Immature natural killer cell (primary cell): ENCODE data around the gene CCDC8. TPM values are rescaled to one million over a fixed set of nuclear protein-coding genes. Genes with fewer than 3 reads are reported as not detected.

Experiments
- DNase-seq, 3 donors: peaks; one replicate each; pipeline ENCODE4 v3.0.0; 2022; ENCODE audit warnings: mixed read lengths in 1 of 3
- H3K27ac Mint-ChIP-seq, 6 donors: one replicate each; pipeline ENCODE4 v1.8.0; 2020; ENCODE audit warnings: mixed read lengths in 6 of 6, mild to moderate bottlenecking in 5 of 6, inconsistent platforms in 4 of 6, moderate library complexity in 3 of 6
- H3K27me3 Mint-ChIP-seq, 3 donors: one replicate each; pipeline ENCODE4 v1.8.0; 2020 to 2021; ENCODE audit warnings: low read depth in 3 of 3, mild to moderate bottlenecking in 3 of 3, mixed read lengths in 3 of 3, moderate library complexity in 3 of 3, inconsistent platforms in 1 of 3
- H3K36me3 Mint-ChIP-seq, 3 donors: one replicate each; pipeline ENCODE4 v1.8.0; 2020; ENCODE audit warnings: mixed read lengths in 3 of 3, inconsistent platforms in 2 of 3, mild to moderate bottlenecking in 2 of 3
- H3K4me1 Mint-ChIP-seq, 2 donors: one replicate each; pipeline ENCODE4 v1.8.0; 2020; ENCODE audit warnings: inconsistent platforms in 2 of 2, mild to moderate bottlenecking in 2 of 2, mixed read lengths in 2 of 2, moderate library complexity in 1 of 2
- H3K4me3 Mint-ChIP-seq, 5 donors: one replicate each; pipeline ENCODE4 v1.8.0; 2020; ENCODE audit warnings: mild to moderate bottlenecking in 5 of 5, mixed read lengths in 5 of 5, inconsistent platforms in 3 of 5, moderate library complexity in 3 of 5
- H3K9me3 Mint-ChIP-seq, 6 donors: one replicate each; pipeline ENCODE4 v1.8.0; 2020; ENCODE audit warnings: mild to moderate bottlenecking in 6 of 6, mixed read lengths in 6 of 6, inconsistent platforms in 4 of 6, moderate library complexity in 3 of 6
- polyA plus RNA-seq, 3 donors: library from polyadenylated mRNA; unstranded; fragments of 300-500 nt; fragmentation: Illumina TruSeq; gene quantifications; one replicate each; pipeline ENCODE4 v1.2.3, GENCODE V29; 2021

CCDC8 gene
- polyA plus RNA-seq, 3 donors from 2014 or later: not detected

- Mint-ChIP-seq H3K36me3 (peaks cover 8 to 11% (median 10%) of the 10 kb centered on the region in 3 donors), H3K4me3 (peak overlapping the region in 1 of 5 donors; percentile 35), H3K27ac (no peak overlapping the region), H3K9me3 (no peaks in the 10 kb centered on the region), H3K27me3 (peaks cover 0 to 2% (median 2%) of the 10 kb centered on the region in 3 donors), H3K4me1 (peaks cover 37 to 81% of the 10 kb centered on the region in 2 donors)
- no peak for DNase-seq
Measured at GRCh38 chr19:46364359-46364758, 49.0 kb downstream of the CCDC8 start.

- Mint-ChIP-seq H3K9me3 (no peaks in the 10 kb centered on the region), H3K27me3 (peaks cover 0 to 2% (median 2%) of the 10 kb centered on the region in 3 donors), H3K27ac (peak overlapping the region; percentile 37 to 93 (median 77)), H3K4me3 (peak overlapping the region; percentile 79 to 96 (median 90)), H3K36me3 (peaks cover 11 to 17% (median 14%) of the 10 kb centered on the region in 3 donors), H3K4me1 (peaks cover 39 to 83% of the 10 kb centered on the region in 2 donors)
- peak; percentile 30 to 59 (median 58) for DNase-seq
Measured at GRCh38 chr19:46361915-46362314, 51.4 kb downstream of the CCDC8 start.

Other genes starting within 250 kb of the CCDC8 start
- gene IGFL1, start 183.8 kb downstream of the CCDC8 start, polyA plus RNA-seq: not detected
- not detected for gene HIF3A, start 116.5 kb downstream of the CCDC8 start, polyA plus RNA-seq
- gene PPP5C, start 66.5 kb downstream of the CCDC8 start, polyA plus RNA-seq: 10 to 100 TPM; 25.0 to 80.9 (median 63.8) TPM
- gene PNMA8C, start 15.4 kb upstream of the CCDC8 start, polyA plus RNA-seq: under 1 TPM in 1 of 3 donors, not detected in 2; 0.04 TPM
- not detected for gene PNMA8A, start 58.0 kb upstream of the CCDC8 start, polyA plus RNA-seq
- gene PNMA8B, start 82.3 kb upstream of the CCDC8 start, polyA plus RNA-seq: not detected
- gene CALM3, start 187.8 kb upstream of the CCDC8 start, polyA plus RNA-seq: 100 to 1,000 TPM; 151 to 185 (median 178) TPM
- gene PTGIR, start 211.5 kb upstream of the CCDC8 start, polyA plus RNA-seq: under 1 TPM in 2 of 3 donors, not detected in 1; 0.14 to 0.52 TPM
- gene GNG8, start 222.6 kb upstream of the CCDC8 start, polyA plus RNA-seq: not detected
- gene DACT3, start 247.6 kb upstream of the CCDC8 start, polyA plus RNA-seq: not detected